Activated CD8-positive, alpha-beta memory T cell treated with anti-CD3 and anti-CD28 coated beads, Interleukin-2, amount 50 U/mL, for 48 hours (primary cell): ENCODE data around the gene KIRREL1.

Source experiments
- DNase-seq: peaks from one replicate; pipeline ENCODE4 v3.0.0-alpha.2; 2020

KIRREL1 gene

GRCh38 chr1:158037008-158037865, 43.8 kb downstream of the KIRREL1 start:
- no peak for DNase-seq

- no peak for DNase-seq
Measured at GRCh38 chr1:158037866-158038359, 44.5 kb downstream of the KIRREL1 start.

GRCh38 chr1:158038793-158039192, 45.3 kb downstream of the KIRREL1 start:
- no peak for DNase-seq

- no peak for DNase-seq
Measured at GRCh38 chr1:158039380-158039779, 45.9 kb downstream of the KIRREL1 start.

- no peak for DNase-seq
Measured at GRCh38 chr1:158040323-158040722, 46.9 kb downstream of the KIRREL1 start.

GRCh38 chr1:158043232-158043631, 49.8 kb downstream of the KIRREL1 start:
- DNase-seq: no peak

- DNase-seq: no peak
Measured at GRCh38 chr1:158045639-158046038, 52.2 kb downstream of the KIRREL1 start.

GRCh38 chr1:158046715-158047510, 53.5 kb downstream of the KIRREL1 start:
- no peak for DNase-seq

- no peak for DNase-seq
Measured at GRCh38 chr1:158048371-158049067, 55.1 kb downstream of the KIRREL1 start.

- no peak for DNase-seq
Measured at GRCh38 chr1:158049853-158050252, 56.4 kb downstream of the KIRREL1 start.

GRCh38 chr1:158053276-158053675, 59.8 kb downstream of the KIRREL1 start:
- DNase-seq: no peak

GRCh38 chr1:158054721-158055120, 61.3 kb downstream of the KIRREL1 start:
- DNase-seq: no peak

GRCh38 chr1:158055854-158056253, 62.4 kb downstream of the KIRREL1 start:
- no peak for DNase-seq

- no peak for DNase-seq
Measured at GRCh38 chr1:158056498-158056897, 63.1 kb downstream of the KIRREL1 start.

GRCh38 chr1:158058237-158058985, 65.0 kb downstream of the KIRREL1 start:
- DNase-seq: no peak

- no peak for DNase-seq
Measured at GRCh38 chr1:158059984-158060383, 66.5 kb downstream of the KIRREL1 start.

- no peak for DNase-seq
Measured at GRCh38 chr1:158062174-158062573, 68.7 kb downstream of the KIRREL1 start.

- DNase-seq: no peak
Measured at GRCh38 chr1:158067662-158068061, 74.2 kb downstream of the KIRREL1 start.

GRCh38 chr1:158068918-158069317, 75.5 kb downstream of the KIRREL1 start:
- DNase-seq: no peak

- no peak for DNase-seq
Measured at GRCh38 chr1:158071138-158071537, 77.7 kb downstream of the KIRREL1 start.

GRCh38 chr1:158075078-158075477, 81.6 kb downstream of the KIRREL1 start:
- no peak for DNase-seq

GRCh38 chr1:158076441-158076840, 83.0 kb downstream of the KIRREL1 start:
- no peak for DNase-seq
